ENCODE data around the gene TTBK2. TPM values are rescaled to one million over a fixed set of nuclear protein-coding genes. Genes with fewer than 3 reads are reported as not detected.

Gene TTBK2
- polyA plus RNA-seq, 1 donor from 2014 or later: 15.2 TPM

DNA sequence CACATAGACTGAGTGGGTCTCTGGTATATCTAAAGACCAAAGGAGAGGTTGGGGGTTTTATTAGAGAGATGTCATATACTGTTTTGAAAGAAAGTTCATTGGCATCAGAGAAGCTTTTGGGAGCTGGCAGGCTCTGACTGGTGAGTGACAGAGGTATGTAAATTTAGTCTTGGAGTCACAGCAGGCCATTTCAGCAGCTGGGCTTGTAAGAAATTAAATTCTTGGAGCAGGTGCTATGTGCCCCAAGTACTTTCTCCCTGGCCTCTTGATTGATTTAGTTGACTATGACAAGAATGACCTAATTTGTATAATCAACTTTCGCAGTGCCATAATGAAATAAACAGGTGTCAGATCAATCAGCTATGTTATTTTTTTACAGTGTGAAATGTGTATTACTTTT is 135.9 kb downstream of the TTBK2 start:
- Histone ChIP-seq H2AFZ (ENCODE audit: low read depth, low read length) (no peak overlapping the region), H3K36me3 (ENCODE audit: insufficient read depth, low read length) (peaks cover 12% of the 10 kb centered on the region), H3K9me3 (ENCODE audit: low read length) (no peaks in the 10 kb centered on the region), H3K9ac (ENCODE audit: low read length) (no peak overlapping the region), H3K27ac (ENCODE audit: low read length) (no peak overlapping the region), H3K4me2 (ENCODE audit: low read length) (no peak overlapping the region), H3K4me3 (ENCODE audit: low read length) (no peak overlapping the region), H4K20me1 (ENCODE audit: insufficient read depth) (no peaks in the 10 kb centered on the region), H3F3A (ENCODE audit: insufficient read depth, low read length, poor library complexity, severe bottlenecking) (no peaks in the 10 kb centered on the region), H3K27me3 (ENCODE audit: insufficient read depth, low read depth, low read length) (no peaks in the 10 kb centered on the region), H3K9me2 (ENCODE audit: insufficient read depth, low read length) (no peaks in the 10 kb centered on the region), H3K79me2 (replicated peaks; ENCODE audit: insufficient read depth, low read length) (no peaks in the 10 kb centered on the region)
- TF ChIP-seq EZH2 (IDR thresholded peaks at IDR 0.05; ENCODE audit: borderline replicate concordance, insufficient read depth, low read length, poor library complexity, severe bottlenecking): no peak
- TF ChIP-seq, protein P1, sequence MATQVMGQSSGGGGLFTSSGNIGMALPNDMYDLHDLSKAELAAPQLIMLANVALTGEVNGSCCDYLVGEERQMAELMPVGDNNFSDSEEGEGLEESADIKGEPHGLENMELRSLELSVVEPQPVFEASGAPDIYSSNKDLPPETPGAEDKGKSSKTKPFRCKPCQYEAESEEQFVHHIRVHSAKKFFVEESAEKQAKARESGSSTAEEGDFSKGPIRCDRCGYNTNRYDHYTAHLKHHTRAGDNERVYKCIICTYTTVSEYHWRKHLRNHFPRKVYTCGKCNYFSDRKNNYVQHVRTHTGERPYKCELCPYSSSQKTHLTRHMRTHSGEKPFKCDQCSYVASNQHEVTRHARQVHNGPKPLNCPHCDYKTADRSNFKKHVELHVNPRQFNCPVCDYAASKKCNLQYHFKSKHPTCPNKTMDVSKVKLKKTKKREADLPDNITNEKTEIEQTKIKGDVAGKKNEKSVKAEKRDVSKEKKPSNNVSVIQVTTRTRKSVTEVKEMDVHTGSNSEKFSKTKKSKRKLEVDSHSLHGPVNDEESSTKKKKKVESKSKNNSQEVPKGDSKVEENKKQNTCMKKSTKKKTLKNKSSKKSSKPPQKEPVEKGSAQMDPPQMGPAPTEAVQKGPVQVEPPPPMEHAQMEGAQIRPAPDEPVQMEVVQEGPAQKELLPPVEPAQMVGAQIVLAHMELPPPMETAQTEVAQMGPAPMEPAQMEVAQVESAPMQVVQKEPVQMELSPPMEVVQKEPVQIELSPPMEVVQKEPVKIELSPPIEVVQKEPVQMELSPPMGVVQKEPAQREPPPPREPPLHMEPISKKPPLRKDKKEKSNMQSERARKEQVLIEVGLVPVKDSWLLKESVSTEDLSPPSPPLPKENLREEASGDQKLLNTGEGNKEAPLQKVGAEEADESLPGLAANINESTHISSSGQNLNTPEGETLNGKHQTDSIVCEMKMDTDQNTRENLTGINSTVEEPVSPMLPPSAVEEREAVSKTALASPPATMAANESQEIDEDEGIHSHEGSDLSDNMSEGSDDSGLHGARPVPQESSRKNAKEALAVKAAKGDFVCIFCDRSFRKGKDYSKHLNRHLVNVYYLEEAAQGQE (IDR thresholded peaks at IDR 0.05; ENCODE audit: borderline replicate concordance): no peak
- TF ChIP-seq CTCF (IDR thresholded peaks at IDR 0.05; ENCODE audit: poor library complexity, severe bottlenecking): no peak
- no peak for TF ChIP-seq MXI1 (conservative IDR thresholded peaks at IDR 0.05; ENCODE audit: poor library complexity, severe bottlenecking)
- TF ChIP-seq RAD21 (conservative IDR thresholded peaks at IDR 0.05): no peak
- no peak for TF ChIP-seq EP300 (conservative IDR thresholded peaks at IDR 0.05; ENCODE audit: poor library complexity, severe bottlenecking)
- no peak for TF ChIP-seq SMC3 (conservative IDR thresholded peaks at IDR 0.05; ENCODE audit: poor library complexity)
- TF ChIP-seq POLR2AphosphoS5 (IDR thresholded peaks at IDR 0.05): no peak
- no peak for TF ChIP-seq TAF1 (IDR thresholded peaks at IDR 0.05; ENCODE audit: low read depth)

DNA sequence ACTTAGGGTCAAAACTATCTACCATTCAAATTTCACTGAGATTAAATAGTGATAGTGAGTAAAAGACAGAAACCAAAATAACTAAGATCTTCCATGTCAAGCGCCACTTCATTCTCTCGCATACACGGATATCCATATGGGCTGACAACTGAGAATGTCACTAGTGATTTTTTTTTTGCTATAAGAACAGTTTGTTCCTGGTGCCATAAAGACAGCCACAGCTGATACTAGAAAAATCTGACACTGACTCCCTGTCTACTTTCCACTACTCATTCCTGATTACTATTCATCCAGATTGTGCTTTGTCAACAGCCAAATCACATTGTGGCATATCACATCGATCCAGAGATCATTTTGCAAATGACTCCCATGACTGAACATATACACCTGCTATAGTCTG is 137.9 kb downstream of the TTBK2 start:
- Histone ChIP-seq H3K9me3 (ENCODE audit: low read length) (no peaks in the 10 kb centered on the region), H3K4me3 (ENCODE audit: low read length) (no peak overlapping the region), H3K9me2 (ENCODE audit: insufficient read depth, low read length) (no peaks in the 10 kb centered on the region), H3K36me3 (ENCODE audit: insufficient read depth, low read length) (peaks cover 12% of the 10 kb centered on the region), H3F3A (ENCODE audit: insufficient read depth, low read length, poor library complexity, severe bottlenecking) (no peaks in the 10 kb centered on the region), H2AFZ (ENCODE audit: low read depth, low read length) (no peak overlapping the region), H3K27me3 (ENCODE audit: insufficient read depth, low read depth, low read length) (no peaks in the 10 kb centered on the region), H4K20me1 (ENCODE audit: insufficient read depth) (no peaks in the 10 kb centered on the region), H3K4me2 (ENCODE audit: low read length) (no peak overlapping the region), H3K79me2 (replicated peaks; ENCODE audit: insufficient read depth, low read length) (no peaks in the 10 kb centered on the region), H3K9ac (ENCODE audit: low read length) (no peak overlapping the region), H3K27ac (ENCODE audit: low read length) (no peak overlapping the region)
- TF ChIP-seq EP300 (conservative IDR thresholded peaks at IDR 0.05; ENCODE audit: poor library complexity, severe bottlenecking) (no peak), CTCF (IDR thresholded peaks at IDR 0.05; ENCODE audit: poor library complexity, severe bottlenecking) (no peak), TAF1 (IDR thresholded peaks at IDR 0.05; ENCODE audit: low read depth) (no peak), RAD21 (conservative IDR thresholded peaks at IDR 0.05) (no peak), SMC3 (conservative IDR thresholded peaks at IDR 0.05; ENCODE audit: poor library complexity) (no peak), MXI1 (conservative IDR thresholded peaks at IDR 0.05; ENCODE audit: poor library complexity, severe bottlenecking) (no peak), EZH2 (IDR thresholded peaks at IDR 0.05; ENCODE audit: borderline replicate concordance, insufficient read depth, low read length, poor library complexity, severe bottlenecking) (no peak), POLR2AphosphoS5 (IDR thresholded peaks at IDR 0.05) (no peak)
- TF ChIP-seq, protein P1 (IDR thresholded peaks at IDR 0.05; ENCODE audit: borderline replicate concordance): no peak
